ENCODE results near the gene ARPC4. TPM values are rescaled to one million over a fixed set of nuclear protein-coding genes. Genes with fewer than 3 reads are reported as not detected.
A peak's percentile ranks its signal among the peaks of the same experiment; 100 is the strongest.

Gene ARPC4
- total RNA-seq, 1 experiment from 2014 or later = 143 TPM

DNA sequence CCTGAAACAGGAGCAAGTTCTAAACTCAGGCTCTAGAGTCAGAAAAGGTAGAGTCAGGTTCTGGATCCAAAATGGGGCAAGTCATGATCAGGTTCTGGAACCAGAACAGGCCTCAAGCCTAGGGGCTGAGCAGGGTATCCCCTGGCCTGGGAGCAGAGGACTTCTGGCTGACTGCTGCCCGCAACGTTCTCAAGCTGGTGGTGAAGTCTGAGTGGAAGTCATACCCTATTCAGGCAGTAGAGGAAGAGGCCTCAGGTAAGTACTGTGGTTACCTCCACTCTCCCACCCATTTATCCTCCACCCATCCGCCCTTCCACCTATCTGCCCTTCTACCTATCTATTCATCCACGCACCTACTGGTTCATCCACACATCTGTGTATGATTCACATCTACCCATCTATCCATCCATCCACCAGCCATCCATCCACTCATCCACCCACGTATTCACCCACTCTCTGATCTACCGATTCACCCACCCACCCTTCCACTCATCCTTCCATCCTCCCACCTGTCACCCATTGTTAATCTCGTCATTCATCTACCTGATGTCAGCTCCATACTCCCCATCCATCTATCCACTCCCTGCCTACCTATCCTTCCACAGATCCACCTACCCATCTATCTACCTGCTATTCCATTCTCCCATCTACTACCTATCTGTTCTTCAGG is 25.9 kb downstream of the ARPC4 start:
- Mint-ChIP-seq H3K27ac (no peak overlapping the region), H3K9me3 (no peaks in the 10 kb centered on the region), H3K36me3 (no peaks in the 10 kb centered on the region), H3K4me1 (no peaks in the 10 kb centered on the region), H3K4me3 (no peak overlapping the region), H3K27me3 (ENCODE audit: low read depth) (no peaks in the 10 kb centered on the region; the same call in 1 of the 2 replicates)
- ATAC-seq = no peak
- CTCF ChIA-PET = interaction anchor here (1.0 to 1.1 kb wide), 2 partner anchors 115 to 128 kb away, joined by 3 to 4 read pairs; partner anchors contain the start of gene CRELD1
- no peak for DNase-seq (ENCODE audit: low spot score)
- TF ChIP-seq, protein P1, sequence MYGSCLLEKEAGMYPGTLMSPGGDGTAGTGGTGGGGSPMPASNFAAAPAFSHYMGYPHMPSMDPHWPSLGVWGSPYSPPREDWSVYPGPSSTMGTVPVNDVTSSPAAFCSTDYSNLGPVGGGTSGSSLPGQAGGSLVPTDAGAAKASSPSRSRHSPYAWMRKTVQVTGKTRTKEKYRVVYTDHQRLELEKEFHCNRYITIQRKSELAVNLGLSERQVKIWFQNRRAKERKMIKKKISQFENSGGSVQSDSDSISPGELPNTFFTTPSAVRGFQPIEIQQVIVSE (CRISPR knock-in tag; IDR thresholded peaks at IDR 0.05; ENCODE audit: borderline replicate concordance) = no peak
- TF ChIP-seq ZNF396 (CRISPR knock-in tag; IDR thresholded peaks at IDR 0.05; ENCODE audit: borderline replicate concordance) = no peak
- no peak for TF ChIP-seq RELA (CRISPR knock-in tag; IDR thresholded peaks at IDR 0.05; ENCODE audit: borderline replicate concordance)
- TF ChIP-seq, protein P2, sequence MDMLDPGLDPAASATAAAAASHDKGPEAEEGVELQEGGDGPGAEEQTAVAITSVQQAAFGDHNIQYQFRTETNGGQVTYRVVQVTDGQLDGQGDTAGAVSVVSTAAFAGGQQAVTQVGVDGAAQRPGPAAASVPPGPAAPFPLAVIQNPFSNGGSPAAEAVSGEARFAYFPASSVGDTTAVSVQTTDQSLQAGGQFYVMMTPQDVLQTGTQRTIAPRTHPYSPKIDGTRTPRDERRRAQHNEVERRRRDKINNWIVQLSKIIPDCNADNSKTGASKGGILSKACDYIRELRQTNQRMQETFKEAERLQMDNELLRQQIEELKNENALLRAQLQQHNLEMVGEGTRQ (CRISPR knock-in tag; IDR thresholded peaks at IDR 0.05) = no peak
- TF ChIP-seq ZBTB21 (CRISPR knock-in tag; IDR thresholded peaks at IDR 0.05; ENCODE audit: borderline replicate concordance) = no peak
- POLR2A ChIA-PET = no interaction called here

DNA sequence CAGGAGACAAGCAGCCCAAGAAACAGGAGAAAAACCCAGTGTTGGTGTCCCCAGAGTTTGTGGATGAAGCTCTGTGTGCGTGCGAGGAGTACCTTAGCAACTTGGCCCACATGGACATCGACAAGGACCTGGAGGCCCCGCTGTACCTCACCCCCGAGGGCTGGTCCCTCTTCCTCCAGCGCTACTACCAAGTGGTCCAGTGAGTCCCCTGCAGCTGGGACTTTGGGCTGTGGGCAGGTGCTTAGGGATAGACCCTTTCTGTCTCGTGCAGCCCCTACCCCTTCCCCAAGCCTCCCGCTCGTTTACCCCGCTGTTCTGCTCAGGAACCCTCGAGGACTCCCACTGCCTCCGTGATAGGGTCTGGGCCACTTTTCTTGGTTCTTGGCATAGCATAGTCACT is 27.7 kb downstream of the ARPC4 start:
- peak; percentile 7; the same call in 1 of the 2 replicates for ATAC-seq
- POLR2A ChIA-PET = no interaction called here

DNA sequence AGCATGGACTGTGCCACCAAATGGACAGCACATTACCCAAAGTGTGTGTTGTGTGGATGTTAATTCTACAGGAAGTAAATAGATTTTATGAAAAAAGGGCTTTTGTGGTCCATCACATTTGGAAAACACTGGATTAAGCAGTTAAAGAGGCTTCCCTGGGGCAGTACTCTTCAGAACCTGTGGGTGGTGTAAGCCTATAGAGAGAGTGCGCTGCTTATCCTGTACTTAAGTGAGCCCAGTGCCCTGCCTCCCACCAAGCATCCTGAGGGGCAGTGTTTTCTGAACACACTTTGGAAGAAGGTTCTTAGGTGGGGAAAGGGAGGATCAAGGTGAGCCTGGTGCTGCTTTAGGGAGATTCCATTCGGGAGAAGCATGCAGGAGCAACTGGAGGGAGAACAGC is 28.1 kb downstream of the ARPC4 start:
- H3K4me1 Mint-ChIP-seq = peaks cover 7% of the 10 kb centered on the region
- no peak overlapping the region for H3K27ac Mint-ChIP-seq
- ATAC-seq (peak; percentile 99), DNase-seq (ENCODE audit: low spot score) (peak; percentile 29)
- no peaks in the 10 kb centered on the region for H3K9me3 Mint-ChIP-seq
- no peaks in the 10 kb centered on the region for H3K36me3 Mint-ChIP-seq
- ChIA-PET CTCF (interaction anchor here (1.0 kb wide), 1 partner anchor 10 kb away, joined by 4 read pairs; no protein-coding TSS in a partner anchor), POLR2A (no interaction called here)
- no peaks in the 10 kb centered on the region; the same call in 1 of the 2 replicates for H3K27me3 Mint-ChIP-seq (ENCODE audit: low read depth)
- H3K4me3 Mint-ChIP-seq = no peak overlapping the region
- TF ChIP-seq ZNF423 (CRISPR knock-in tag; IDR thresholded peaks at IDR 0.05) (no peak), ELF4 (CRISPR knock-in tag; IDR thresholded peaks at IDR 0.05; ENCODE audit: low read depth) (no peak)
- TF ChIP-seq, protein P3, sequence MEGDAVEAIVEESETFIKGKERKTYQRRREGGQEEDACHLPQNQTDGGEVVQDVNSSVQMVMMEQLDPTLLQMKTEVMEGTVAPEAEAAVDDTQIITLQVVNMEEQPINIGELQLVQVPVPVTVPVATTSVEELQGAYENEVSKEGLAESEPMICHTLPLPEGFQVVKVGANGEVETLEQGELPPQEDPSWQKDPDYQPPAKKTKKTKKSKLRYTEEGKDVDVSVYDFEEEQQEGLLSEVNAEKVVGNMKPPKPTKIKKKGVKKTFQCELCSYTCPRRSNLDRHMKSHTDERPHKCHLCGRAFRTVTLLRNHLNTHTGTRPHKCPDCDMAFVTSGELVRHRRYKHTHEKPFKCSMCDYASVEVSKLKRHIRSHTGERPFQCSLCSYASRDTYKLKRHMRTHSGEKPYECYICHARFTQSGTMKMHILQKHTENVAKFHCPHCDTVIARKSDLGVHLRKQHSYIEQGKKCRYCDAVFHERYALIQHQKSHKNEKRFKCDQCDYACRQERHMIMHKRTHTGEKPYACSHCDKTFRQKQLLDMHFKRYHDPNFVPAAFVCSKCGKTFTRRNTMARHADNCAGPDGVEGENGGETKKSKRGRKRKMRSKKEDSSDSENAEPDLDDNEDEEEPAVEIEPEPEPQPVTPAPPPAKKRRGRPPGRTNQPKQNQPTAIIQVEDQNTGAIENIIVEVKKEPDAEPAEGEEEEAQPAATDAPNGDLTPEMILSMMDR (IDR thresholded peaks at IDR 0.05) = peak; percentile 24; the same call in 1 of the 2 replicates

More for the DNA sequence above, 27.7 kb downstream of the ARPC4 start:
- H3K4me3 Mint-ChIP-seq = no peak overlapping the region
- H3K36me3 Mint-ChIP-seq = no peaks in the 10 kb centered on the region
- no peaks in the 10 kb centered on the region for H3K9me3 Mint-ChIP-seq
- peaks cover 3% of the 10 kb centered on the region for H3K4me1 Mint-ChIP-seq
- no peak overlapping the region for H3K27ac Mint-ChIP-seq
- TF ChIP-seq, protein P4, sequence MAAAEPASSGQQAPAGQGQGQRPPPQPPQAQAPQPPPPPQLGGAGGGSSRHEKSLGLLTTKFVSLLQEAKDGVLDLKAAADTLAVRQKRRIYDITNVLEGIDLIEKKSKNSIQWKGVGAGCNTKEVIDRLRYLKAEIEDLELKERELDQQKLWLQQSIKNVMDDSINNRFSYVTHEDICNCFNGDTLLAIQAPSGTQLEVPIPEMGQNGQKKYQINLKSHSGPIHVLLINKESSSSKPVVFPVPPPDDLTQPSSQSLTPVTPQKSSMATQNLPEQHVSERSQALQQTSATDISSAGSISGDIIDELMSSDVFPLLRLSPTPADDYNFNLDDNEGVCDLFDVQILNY (CRISPR knock-in tag; IDR thresholded peaks at IDR 0.05) = no peak
- TF ChIP-seq ZNF423 (CRISPR knock-in tag; IDR thresholded peaks at IDR 0.05) = no peak
- no peak for TF ChIP-seq IRF2 (CRISPR knock-in tag; IDR thresholded peaks at IDR 0.05; ENCODE audit: borderline replicate concordance, low read depth)
- TF ChIP-seq OVOL2 (CRISPR knock-in tag; IDR thresholded peaks at IDR 0.05; ENCODE audit: borderline replicate concordance) = no peak
- TF ChIP-seq, protein P5, sequence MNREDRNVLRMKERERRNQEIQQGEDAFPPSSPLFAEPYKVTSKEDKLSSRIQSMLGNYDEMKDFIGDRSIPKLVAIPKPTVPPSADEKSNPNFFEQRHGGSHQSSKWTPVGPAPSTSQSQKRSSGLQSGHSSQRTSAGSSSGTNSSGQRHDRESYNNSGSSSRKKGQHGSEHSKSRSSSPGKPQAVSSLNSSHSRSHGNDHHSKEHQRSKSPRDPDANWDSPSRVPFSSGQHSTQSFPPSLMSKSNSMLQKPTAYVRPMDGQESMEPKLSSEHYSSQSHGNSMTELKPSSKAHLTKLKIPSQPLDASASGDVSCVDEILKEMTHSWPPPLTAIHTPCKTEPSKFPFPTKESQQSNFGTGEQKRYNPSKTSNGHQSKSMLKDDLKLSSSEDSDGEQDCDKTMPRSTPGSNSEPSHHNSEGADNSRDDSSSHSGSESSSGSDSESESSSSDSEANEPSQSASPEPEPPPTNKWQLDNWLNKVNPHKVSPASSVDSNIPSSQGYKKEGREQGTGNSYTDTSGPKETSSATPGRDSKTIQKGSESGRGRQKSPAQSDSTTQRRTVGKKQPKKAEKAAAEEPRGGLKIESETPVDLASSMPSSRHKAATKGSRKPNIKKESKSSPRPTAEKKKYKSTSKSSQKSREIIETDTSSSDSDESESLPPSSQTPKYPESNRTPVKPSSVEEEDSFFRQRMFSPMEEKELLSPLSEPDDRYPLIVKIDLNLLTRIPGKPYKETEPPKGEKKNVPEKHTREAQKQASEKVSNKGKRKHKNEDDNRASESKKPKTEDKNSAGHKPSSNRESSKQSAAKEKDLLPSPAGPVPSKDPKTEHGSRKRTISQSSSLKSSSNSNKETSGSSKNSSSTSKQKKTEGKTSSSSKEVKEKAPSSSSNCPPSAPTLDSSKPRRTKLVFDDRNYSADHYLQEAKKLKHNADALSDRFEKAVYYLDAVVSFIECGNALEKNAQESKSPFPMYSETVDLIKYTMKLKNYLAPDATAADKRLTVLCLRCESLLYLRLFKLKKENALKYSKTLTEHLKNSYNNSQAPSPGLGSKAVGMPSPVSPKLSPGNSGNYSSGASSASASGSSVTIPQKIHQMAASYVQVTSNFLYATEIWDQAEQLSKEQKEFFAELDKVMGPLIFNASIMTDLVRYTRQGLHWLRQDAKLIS (CRISPR knock-in tag; IDR thresholded peaks at IDR 0.05; ENCODE audit: borderline replicate concordance) = no peak
- TF ChIP-seq HMGA2 (CRISPR knock-in tag; IDR thresholded peaks at IDR 0.05) = no peak
- CTCF ChIA-PET = interaction anchor here (1.1 kb wide), 1 partner anchor 28 kb away, joined by 3 read pairs; the partner anchor contains the start of gene ARPC4
- no peaks in the 10 kb centered on the region; the same call in 1 of the 2 replicates for H3K27me3 Mint-ChIP-seq (ENCODE audit: low read depth)
- no peak for DNase-seq (ENCODE audit: low spot score)

Data from WTC11 (cell line).